Upper lobe of right lung (tissue), 1 donor: ENCODE results near the gene TBC1D22A. TPM values are rescaled to one million over a fixed set of nuclear protein-coding genes. Genes with fewer than 3 reads are reported as not detected.

Experiments
- ATAC-seq: fragments of 200-7000 bp; cut with Tn5 transposase; one replicate; pipeline ENCODE4 v1.9.1; 2020; ENCODE audit warnings: mild to moderate bottlenecking, moderate library complexity
- DNase-seq: peaks from one replicate; pipeline ENCODE4 v3.0.0-alpha.2; 2020
- H3K27ac ChIP-seq: fragments of 200-600 bp; one replicate; pipeline ENCODE4 v1.8.0; 2022
- H3K27me3 ChIP-seq: fragments of 200-600 bp; one replicate; pipeline ENCODE4 v1.8.0; 2022; ENCODE audit warnings: mild to moderate bottlenecking
- H3K36me3 ChIP-seq: fragments of 200-600 bp; one replicate; pipeline ENCODE4 v1.8.0; 2022
- H3K4me1 ChIP-seq: fragments of 200-600 bp; one replicate; pipeline ENCODE4 v1.8.0; 2022
- H3K4me3 ChIP-seq: fragments of 200-600 bp; one replicate; pipeline ENCODE4 v1.8.0; 2022; ENCODE audit warnings: mild to moderate bottlenecking
- H3K9me3 ChIP-seq: fragments of 200-600 bp; one replicate; pipeline ENCODE4 v1.8.0; 2022
- intact Hi-C: fragments of 100-400 bp; cut with DNase I; formaldehyde crosslinking; loops from one replicate; pipeline ENCODE4 v1.11.0; 2022
- total RNA-seq: library from RNA; stranded (reverse); fragmentation: NEBNext Ultra II Directional; extraction: Animal tissue kit (Norgen Biotek cat#: 25700); gene quantifications from one replicate; pipeline ENCODE4 v1.2.1, GENCODE V29; 2021
- TF ChIP-seq, protein P1 (sequence below): fragments of 200-600 bp; IDR thresholded peaks from one replicate; pipeline ENCODE4 v1.8.0; 2022; ENCODE audit warnings: antibody characterized with exemption
- donor health status: DM: no; HTN: yes; CAD: no; lungs with severe emphysema.

TBC1D22A gene
- total RNA-seq, 1 donor from 2014 or later = 31.3 TPM

DNA sequence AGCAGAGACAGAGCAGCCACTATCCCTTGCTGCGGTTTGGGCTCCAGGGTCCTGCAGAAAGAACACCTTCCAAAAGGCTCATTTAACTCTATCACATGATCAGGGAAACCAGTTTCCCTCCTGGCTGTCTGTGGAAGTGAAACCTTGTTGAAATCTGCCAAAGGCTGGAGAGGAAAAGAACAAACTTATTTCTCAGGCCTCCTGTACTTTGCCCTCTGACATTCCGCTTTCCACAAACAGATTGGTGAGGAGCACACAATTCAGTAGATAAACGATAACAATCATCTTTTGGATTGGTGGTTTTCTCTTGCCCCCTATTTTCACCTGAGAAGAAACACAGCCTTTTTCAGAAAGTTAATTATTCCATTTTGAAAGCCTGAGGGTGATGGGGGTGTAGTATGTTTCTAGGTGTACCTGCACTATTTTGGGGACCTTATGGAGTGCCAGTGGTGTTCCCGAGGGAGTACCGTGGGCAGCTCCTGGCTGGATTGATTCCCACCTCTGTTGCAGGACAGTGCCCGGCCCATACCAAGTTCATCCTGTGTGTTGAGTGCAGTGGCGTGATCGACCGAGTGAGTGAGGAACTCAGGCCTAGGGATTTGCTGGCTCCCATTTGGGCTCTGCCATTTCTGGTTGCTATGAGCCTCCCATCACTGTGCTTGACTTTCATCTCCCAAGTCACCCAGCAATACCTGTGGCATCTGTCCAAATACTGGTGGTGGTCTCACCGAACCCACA, 102.0 kb downstream of the TBC1D22A start:
- no peak overlapping the region for H3K27ac ChIP-seq
- ATAC-seq = no peak
- H3K4me1 ChIP-seq = no peaks in the 10 kb centered on the region
- no peaks in the 10 kb centered on the region for H3K9me3 ChIP-seq
- H3K4me3 ChIP-seq = no peak overlapping the region
- DNase-seq = no peak
- intact Hi-C loops = no loop called here
- TF ChIP-seq, protein P1, sequence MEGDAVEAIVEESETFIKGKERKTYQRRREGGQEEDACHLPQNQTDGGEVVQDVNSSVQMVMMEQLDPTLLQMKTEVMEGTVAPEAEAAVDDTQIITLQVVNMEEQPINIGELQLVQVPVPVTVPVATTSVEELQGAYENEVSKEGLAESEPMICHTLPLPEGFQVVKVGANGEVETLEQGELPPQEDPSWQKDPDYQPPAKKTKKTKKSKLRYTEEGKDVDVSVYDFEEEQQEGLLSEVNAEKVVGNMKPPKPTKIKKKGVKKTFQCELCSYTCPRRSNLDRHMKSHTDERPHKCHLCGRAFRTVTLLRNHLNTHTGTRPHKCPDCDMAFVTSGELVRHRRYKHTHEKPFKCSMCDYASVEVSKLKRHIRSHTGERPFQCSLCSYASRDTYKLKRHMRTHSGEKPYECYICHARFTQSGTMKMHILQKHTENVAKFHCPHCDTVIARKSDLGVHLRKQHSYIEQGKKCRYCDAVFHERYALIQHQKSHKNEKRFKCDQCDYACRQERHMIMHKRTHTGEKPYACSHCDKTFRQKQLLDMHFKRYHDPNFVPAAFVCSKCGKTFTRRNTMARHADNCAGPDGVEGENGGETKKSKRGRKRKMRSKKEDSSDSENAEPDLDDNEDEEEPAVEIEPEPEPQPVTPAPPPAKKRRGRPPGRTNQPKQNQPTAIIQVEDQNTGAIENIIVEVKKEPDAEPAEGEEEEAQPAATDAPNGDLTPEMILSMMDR = no peak
- no peaks in the 10 kb centered on the region for H3K36me3 ChIP-seq
- no peaks in the 10 kb centered on the region for H3K27me3 ChIP-seq

DNA sequence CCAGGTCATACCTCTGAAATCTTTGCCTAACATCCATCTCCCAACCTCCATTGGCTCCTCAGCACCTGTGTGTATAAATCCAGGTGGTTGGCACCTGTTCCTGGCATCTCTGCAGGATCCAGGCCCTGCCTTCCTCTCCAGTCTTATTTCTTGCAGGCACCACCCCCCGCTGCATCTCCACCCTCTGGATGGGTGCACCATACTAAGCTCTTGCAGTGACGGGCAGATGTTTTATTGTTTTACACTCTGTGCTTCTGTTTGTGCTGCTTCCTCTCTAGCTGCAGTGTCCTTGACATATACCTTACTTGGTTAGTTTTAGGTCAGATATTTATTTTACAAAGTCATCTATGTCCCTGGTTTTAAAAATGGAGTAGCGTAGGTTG, 102.6 kb downstream of the TBC1D22A start:
- ATAC-seq = no peak
- TF ChIP-seq, protein P1 = no peak
- Histone ChIP-seq H3K36me3 (no peaks in the 10 kb centered on the region), H3K9me3 (no peaks in the 10 kb centered on the region), H3K4me1 (no peaks in the 10 kb centered on the region), H3K27me3 (no peaks in the 10 kb centered on the region), H3K4me3 (no peak overlapping the region), H3K27ac (no peak overlapping the region)
- no peak for DNase-seq
- intact Hi-C loops = no loop called here

DNA sequence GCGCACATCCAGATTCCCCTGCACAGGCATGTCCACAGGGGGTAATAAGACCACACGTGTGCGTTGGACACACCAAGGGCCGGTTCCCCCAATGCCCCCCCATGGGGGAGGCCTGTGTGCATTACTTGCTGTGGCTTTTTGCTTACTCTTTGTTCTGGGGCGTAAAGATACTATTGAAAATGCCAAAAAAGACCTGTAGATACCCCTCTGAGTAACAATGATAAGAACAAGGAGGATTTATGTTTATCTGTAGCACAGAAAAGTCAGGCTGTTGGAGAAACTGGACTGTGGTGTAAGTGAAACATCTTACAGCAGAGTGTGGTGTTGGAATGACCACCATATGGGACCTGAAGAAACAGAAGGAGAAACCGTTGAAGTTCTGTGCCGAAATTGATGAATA, 103.2 kb downstream of the TBC1D22A start:
- Histone ChIP-seq H3K4me1 (no peaks in the 10 kb centered on the region), H3K27me3 (no peaks in the 10 kb centered on the region), H3K27ac (no peak overlapping the region), H3K4me3 (no peak overlapping the region), H3K9me3 (no peaks in the 10 kb centered on the region), H3K36me3 (no peaks in the 10 kb centered on the region)
- intact Hi-C loops = no loop called here
- DNase-seq = no peak
- TF ChIP-seq, protein P1 = no peak
- ATAC-seq = no peak

DNA sequence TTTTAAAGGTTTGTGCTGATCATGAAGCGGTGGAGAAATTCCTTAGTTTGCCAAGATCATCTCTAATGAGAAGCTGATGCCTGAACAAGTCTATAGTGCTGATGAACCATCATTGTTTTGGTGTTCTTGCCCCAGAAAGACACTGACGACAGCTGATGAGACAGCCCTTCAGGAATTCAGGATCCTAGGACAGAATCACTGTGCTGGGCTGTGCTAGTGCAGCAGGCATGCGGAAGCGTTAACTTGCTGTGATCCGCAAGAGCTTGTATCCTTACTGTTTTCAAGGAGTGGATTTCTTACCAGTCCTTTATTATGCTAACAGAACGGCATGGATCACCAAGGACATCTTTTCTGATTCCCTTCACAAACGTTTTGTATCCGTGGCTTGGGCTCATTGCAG, 104.1 kb downstream of the TBC1D22A start:
- no peaks in the 10 kb centered on the region for H3K36me3 ChIP-seq
- ATAC-seq (no peak), DNase-seq (no peak)
- intact Hi-C loops = no loop called here
- no peaks in the 10 kb centered on the region for H3K27me3 ChIP-seq
- no peaks in the 10 kb centered on the region for H3K4me1 ChIP-seq
- H3K27ac ChIP-seq = no peak overlapping the region
- H3K4me3 ChIP-seq = no peak overlapping the region
- no peaks in the 10 kb centered on the region for H3K9me3 ChIP-seq
- TF ChIP-seq, protein P1 = no peak

DNA sequence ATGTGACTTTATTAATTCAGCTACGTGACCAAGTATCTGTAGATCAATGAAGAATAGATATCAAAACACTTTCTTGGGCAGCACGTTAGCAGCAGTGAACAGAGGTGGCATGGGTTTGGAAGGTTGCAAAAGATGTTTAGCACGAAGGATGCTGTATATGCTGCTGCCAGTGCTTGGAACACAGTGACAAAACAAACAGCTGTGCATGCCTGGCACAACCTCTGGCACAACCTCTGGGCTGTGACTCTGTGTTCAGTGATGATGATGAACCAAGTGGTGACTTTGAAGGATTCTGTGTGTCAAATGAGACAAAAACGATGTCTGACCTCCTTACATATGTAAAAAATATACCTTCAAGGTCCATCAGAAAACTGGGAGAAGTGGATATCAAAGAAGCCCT, 104.7 kb downstream of the TBC1D22A start:
- ATAC-seq (no peak), DNase-seq (no peak)
- no peak overlapping the region for H3K27ac ChIP-seq
- H3K27me3 ChIP-seq = no peaks in the 10 kb centered on the region
- intact Hi-C loops = no loop called here
- no peaks in the 10 kb centered on the region for H3K36me3 ChIP-seq
- TF ChIP-seq, protein P1 = no peak
- H3K9me3 ChIP-seq = peaks cover 3% of the 10 kb centered on the region
- no peak overlapping the region for H3K4me3 ChIP-seq
- no peaks in the 10 kb centered on the region for H3K4me1 ChIP-seq

DNA sequence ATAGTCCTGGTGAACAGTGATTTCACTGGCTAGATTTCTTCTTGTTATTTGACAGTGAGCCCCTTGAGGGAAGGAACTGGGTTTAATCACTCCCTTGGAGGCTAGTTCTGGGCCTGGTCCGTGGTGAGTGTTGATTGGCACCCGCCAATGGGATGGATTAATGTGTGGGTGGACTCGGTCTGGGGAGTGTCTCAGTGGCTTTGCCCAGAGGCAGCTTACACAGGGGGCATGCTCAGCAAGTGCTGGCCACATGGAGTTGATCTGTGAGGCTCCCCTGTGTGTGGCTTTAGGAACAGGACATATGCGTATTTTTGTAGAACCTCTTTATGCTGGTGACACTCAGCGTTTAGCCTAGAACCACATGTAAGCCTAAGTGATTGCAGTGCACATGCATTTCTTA, 106.9 kb downstream of the TBC1D22A start:
- intact Hi-C loops = no loop called here
- no peak overlapping the region for H3K27ac ChIP-seq
- TF ChIP-seq, protein P1 = no peak
- no peak for DNase-seq
- H3K4me1 ChIP-seq = no peaks in the 10 kb centered on the region
- peaks cover 9% of the 10 kb centered on the region for H3K9me3 ChIP-seq
- no peak for ATAC-seq
- no peaks in the 10 kb centered on the region for H3K36me3 ChIP-seq
- H3K27me3 ChIP-seq = no peaks in the 10 kb centered on the region
- no peak overlapping the region for H3K4me3 ChIP-seq
